Upper lobe of left lung (tissue), 4 donors: ENCODE data around the gene GSG1L.

ENCODE experiments used
- EP300 ChIP-seq, 4 donors: sonication (generic); formaldehyde crosslinking; IDR thresholded peaks; one replicate each; pipeline ENCODE4 v1.5.1; 2017; ENCODE audit warnings: antibody characterized with exemption in 4 of 4, control low read depth in 2 of 4
- POLR2A ChIP-seq, 4 donors: fragments of 450-650 bp; IDR thresholded peaks; one replicate each; pipeline ENCODE4 v1.5.1; 2016 to 2017; ENCODE audit warnings: antibody characterized with exemption in 4 of 4, mild to moderate bottlenecking in 2 of 4
- POLR2AphosphoS5 ChIP-seq, 2 donors: sonication (generic); formaldehyde crosslinking; IDR thresholded peaks; one replicate each; pipeline ENCODE4 v1.5.1; 2017; ENCODE audit warnings: antibody characterized with exemption in 2 of 2
- TF ChIP-seq, protein P1 (sequence below), 6 experiments: fragments of 450-650 bp in 4 of 6; fragments of 200-600 bp in 2 of 6; sonication (generic) in 2 of 6; IDR thresholded peaks; one replicate each; pipeline ENCODE4 v1.5.1; 2016 to 2019; ENCODE audit warnings: antibody characterized with exemption in 6 of 6

DNA sequence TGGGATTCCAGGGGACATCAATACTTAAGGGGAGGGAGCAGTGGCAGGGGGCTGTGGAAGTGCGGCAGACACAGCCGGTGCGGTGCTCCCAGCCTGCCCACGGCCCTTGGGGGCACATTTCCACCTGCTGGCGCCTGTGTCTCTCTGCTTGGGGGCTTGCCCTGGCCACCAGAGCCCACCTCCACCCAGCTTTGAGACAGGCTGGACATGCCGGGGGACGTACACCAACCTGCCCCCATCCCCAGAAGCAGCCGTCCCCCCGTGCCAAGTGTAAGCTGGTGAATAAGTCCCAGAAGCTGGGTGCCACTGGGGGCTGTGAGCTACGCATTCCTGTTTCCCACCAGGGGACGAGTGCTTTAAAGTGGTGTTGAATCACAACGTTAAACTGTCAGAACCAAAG lies 172.6 kb downstream of the GSG1L start:
- TF ChIP-seq, protein P1, sequence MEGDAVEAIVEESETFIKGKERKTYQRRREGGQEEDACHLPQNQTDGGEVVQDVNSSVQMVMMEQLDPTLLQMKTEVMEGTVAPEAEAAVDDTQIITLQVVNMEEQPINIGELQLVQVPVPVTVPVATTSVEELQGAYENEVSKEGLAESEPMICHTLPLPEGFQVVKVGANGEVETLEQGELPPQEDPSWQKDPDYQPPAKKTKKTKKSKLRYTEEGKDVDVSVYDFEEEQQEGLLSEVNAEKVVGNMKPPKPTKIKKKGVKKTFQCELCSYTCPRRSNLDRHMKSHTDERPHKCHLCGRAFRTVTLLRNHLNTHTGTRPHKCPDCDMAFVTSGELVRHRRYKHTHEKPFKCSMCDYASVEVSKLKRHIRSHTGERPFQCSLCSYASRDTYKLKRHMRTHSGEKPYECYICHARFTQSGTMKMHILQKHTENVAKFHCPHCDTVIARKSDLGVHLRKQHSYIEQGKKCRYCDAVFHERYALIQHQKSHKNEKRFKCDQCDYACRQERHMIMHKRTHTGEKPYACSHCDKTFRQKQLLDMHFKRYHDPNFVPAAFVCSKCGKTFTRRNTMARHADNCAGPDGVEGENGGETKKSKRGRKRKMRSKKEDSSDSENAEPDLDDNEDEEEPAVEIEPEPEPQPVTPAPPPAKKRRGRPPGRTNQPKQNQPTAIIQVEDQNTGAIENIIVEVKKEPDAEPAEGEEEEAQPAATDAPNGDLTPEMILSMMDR (IDR thresholded peaks at IDR 0.05), result no peak
- TF ChIP-seq POLR2A (IDR thresholded peaks at IDR 0.05) (no peak), POLR2AphosphoS5 (IDR thresholded peaks at IDR 0.05) (no peak), EP300 (IDR thresholded peaks at IDR 0.05) (no peak)
